HPDE6-E6E7 (cell line): ENCODE results near the gene DALRD3.
A peak's percentile ranks its signal among the peaks of the same experiment; 100 is the strongest.

ENCODE experiments used
- DNase-seq: peaks from one replicate; pipeline ENCODE4 v3.0.0; 2011; ENCODE audit warnings: missing footprints; ENCODE audit errors: extremely low spot score

The DALRD3 gene

GRCh38 chr3:49005998-49006397, 12.4 kb downstream of the DALRD3 start:
- no peak for DNase-seq

GRCh38 chr3:49005303-49005680, 13.1 kb downstream of the DALRD3 start:
- DNase-seq, result no peak

- no peak for DNase-seq
Measured at GRCh38 chr3:49004352-49005302, 13.8 kb downstream of the DALRD3 start.

- DNase-seq, result no peak
Measured at GRCh38 chr3:49001155-49001554, 17.2 kb downstream of the DALRD3 start.

GRCh38 chr3:48999085-48999858, 19.1 kb downstream of the DALRD3 start:
- no peak for DNase-seq

- no peak for DNase-seq
Measured at GRCh38 chr3:48997714-48998637, 20.4 kb downstream of the DALRD3 start.

- DNase-seq, result no peak
Measured at GRCh38 chr3:48997102-48997635, 21.2 kb downstream of the DALRD3 start.

GRCh38 chr3:48996640-48997039, 21.7 kb downstream of the DALRD3 start:
- DNase-seq, result no peak

- no peak for DNase-seq
Measured at GRCh38 chr3:48993834-48994233, 24.5 kb downstream of the DALRD3 start.

- DNase-seq, result no peak
Measured at GRCh38 chr3:48991851-48992545, 26.4 kb downstream of the DALRD3 start.

GRCh38 chr3:48990636-48991469, 27.5 kb downstream of the DALRD3 start:
- no peak for DNase-seq

GRCh38 chr3:48989796-48990635, 28.4 kb downstream of the DALRD3 start, which contains the start of gene P4HTM:
Gene P4HTM (plus strand): TSS chr3:48990241. CDS start chr3:48990257, 16 bp downstream.
- DNase-seq, result peak; percentile 9

- no peak for DNase-seq
Measured at GRCh38 chr3:48989126-48989795, 29.1 kb downstream of the DALRD3 start.

GRCh38 chr3:48985831-48986376, 32.5 kb downstream of the DALRD3 start:
- no peak for DNase-seq

- no peak for DNase-seq
Measured at GRCh38 chr3:48984663-48985062, 33.7 kb downstream of the DALRD3 start.

GRCh38 chr3:48983096-48983495, 35.3 kb downstream of the DALRD3 start:
- no peak for DNase-seq

- DNase-seq, result no peak
Measured at GRCh38 chr3:48982686-48983085, 35.7 kb downstream of the DALRD3 start.

GRCh38 chr3:48982016-48982415, 36.4 kb downstream of the DALRD3 start:
- DNase-seq, result no peak
